ENCODE data around the gene SS18L1.

DNA sequence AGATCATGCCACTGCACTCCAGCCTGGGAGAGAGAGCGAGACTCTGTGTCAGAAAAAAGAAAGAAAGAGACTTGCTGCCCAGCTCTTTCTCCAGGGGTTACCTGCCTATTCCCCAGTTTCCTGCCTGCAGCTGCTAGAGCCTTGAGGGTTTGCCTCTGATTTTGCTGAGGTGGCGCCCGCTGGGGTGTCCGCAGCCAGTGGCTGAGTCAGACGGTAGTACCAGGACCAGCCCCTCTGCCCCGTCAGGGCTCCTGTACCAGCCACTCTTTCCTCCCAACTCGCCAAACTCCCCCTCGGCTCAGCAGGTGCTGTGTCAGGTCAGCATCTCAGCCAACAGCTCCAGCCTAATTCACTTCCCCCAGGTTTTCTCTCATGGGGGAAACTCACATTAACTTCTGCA is 28.7 kb upstream of the SS18L1 start:
- TF ChIP-seq, protein P1, sequence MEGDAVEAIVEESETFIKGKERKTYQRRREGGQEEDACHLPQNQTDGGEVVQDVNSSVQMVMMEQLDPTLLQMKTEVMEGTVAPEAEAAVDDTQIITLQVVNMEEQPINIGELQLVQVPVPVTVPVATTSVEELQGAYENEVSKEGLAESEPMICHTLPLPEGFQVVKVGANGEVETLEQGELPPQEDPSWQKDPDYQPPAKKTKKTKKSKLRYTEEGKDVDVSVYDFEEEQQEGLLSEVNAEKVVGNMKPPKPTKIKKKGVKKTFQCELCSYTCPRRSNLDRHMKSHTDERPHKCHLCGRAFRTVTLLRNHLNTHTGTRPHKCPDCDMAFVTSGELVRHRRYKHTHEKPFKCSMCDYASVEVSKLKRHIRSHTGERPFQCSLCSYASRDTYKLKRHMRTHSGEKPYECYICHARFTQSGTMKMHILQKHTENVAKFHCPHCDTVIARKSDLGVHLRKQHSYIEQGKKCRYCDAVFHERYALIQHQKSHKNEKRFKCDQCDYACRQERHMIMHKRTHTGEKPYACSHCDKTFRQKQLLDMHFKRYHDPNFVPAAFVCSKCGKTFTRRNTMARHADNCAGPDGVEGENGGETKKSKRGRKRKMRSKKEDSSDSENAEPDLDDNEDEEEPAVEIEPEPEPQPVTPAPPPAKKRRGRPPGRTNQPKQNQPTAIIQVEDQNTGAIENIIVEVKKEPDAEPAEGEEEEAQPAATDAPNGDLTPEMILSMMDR (conservative IDR thresholded peaks at IDR 0.05; ENCODE audit: low read length), result no peak
- TF ChIP-seq EZH2phosphoT487 (IDR thresholded peaks at IDR 0.05; ENCODE audit: borderline replicate concordance), result no peak
